HG03378 (cell line): Measurements from ENCODE around the gene TCF7L2.

Experiments used
- ATAC-seq: cut with Tn5 transposase; IDR thresholded peaks from one replicate; pipeline ENCODE4 v1.9.1; 2021; ENCODE audit warnings: mild to moderate bottlenecking, moderate library complexity; ENCODE audit not compliant: unreplicated experiment

TCF7L2 gene

GRCh38 chr10:113111900-113112853, 162.1 kb downstream of the TCF7L2 start:
- ATAC-seq: no peak

- no peak for ATAC-seq
Observed at GRCh38 chr10:113113241-113113640, 163.2 kb downstream of the TCF7L2 start.

- no peak for ATAC-seq
Observed at GRCh38 chr10:113113918-113114317, 163.9 kb downstream of the TCF7L2 start.

GRCh38 chr10:113115556-113115955, 165.5 kb downstream of the TCF7L2 start:
- no peak for ATAC-seq

- no peak for ATAC-seq
Observed at GRCh38 chr10:113118882-113119281, 168.8 kb downstream of the TCF7L2 start.

- no peak for ATAC-seq
Observed at GRCh38 chr10:113119801-113120200, 169.8 kb downstream of the TCF7L2 start.

- no peak for ATAC-seq
Observed at GRCh38 chr10:113121153-113121552, 171.1 kb downstream of the TCF7L2 start.

- no peak for ATAC-seq
Observed at GRCh38 chr10:113122947-113123346, 172.9 kb downstream of the TCF7L2 start.

- ATAC-seq: no peak
Observed at GRCh38 chr10:113124724-113125123, 174.7 kb downstream of the TCF7L2 start.

- ATAC-seq: no peak
Observed at GRCh38 chr10:113125612-113126011, 175.6 kb downstream of the TCF7L2 start.

GRCh38 chr10:113126229-113127201, 176.5 kb downstream of the TCF7L2 start:
- ATAC-seq: no peak

- ATAC-seq: no peak
Observed at GRCh38 chr10:113127261-113127900, 177.3 kb downstream of the TCF7L2 start.

GRCh38 chr10:113127901-113128283, 177.8 kb downstream of the TCF7L2 start:
- no peak for ATAC-seq

- ATAC-seq: no peak
Observed at GRCh38 chr10:113128450-113129070, 178.5 kb downstream of the TCF7L2 start.

- ATAC-seq: no peak
Observed at GRCh38 chr10:113129117-113129516, 179.1 kb downstream of the TCF7L2 start.

- no peak for ATAC-seq
Observed at GRCh38 chr10:113130014-113130641, 180.1 kb downstream of the TCF7L2 start.

GRCh38 chr10:113131613-113132261, 181.7 kb downstream of the TCF7L2 start:
- no peak for ATAC-seq

GRCh38 chr10:113132591-113133121, 182.6 kb downstream of the TCF7L2 start:
- no peak for ATAC-seq

GRCh38 chr10:113133497-113134115, 183.6 kb downstream of the TCF7L2 start:
- no peak for ATAC-seq
